ENCODE results near the gene TMEM144.

DNA sequence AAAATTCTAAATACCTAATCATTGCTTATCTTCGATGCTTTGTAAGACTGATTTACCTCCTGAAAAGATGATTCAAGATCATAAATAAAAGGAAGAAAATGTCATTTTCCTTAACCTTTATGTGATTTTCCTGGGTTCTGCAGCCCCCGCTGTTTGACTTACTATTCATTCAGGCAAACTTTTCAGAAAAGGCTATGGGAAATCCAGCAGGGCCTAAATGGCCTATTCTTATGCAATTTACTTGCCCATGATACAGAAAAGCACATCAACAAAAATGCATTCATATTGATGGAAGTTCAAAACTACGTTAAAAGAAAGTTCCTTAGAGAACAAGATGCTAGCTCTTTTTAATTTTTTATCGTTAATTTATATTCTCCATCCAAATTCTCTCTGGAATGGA, 51.2 kb downstream of the TMEM144 start:
- TF ChIP-seq, protein P1, sequence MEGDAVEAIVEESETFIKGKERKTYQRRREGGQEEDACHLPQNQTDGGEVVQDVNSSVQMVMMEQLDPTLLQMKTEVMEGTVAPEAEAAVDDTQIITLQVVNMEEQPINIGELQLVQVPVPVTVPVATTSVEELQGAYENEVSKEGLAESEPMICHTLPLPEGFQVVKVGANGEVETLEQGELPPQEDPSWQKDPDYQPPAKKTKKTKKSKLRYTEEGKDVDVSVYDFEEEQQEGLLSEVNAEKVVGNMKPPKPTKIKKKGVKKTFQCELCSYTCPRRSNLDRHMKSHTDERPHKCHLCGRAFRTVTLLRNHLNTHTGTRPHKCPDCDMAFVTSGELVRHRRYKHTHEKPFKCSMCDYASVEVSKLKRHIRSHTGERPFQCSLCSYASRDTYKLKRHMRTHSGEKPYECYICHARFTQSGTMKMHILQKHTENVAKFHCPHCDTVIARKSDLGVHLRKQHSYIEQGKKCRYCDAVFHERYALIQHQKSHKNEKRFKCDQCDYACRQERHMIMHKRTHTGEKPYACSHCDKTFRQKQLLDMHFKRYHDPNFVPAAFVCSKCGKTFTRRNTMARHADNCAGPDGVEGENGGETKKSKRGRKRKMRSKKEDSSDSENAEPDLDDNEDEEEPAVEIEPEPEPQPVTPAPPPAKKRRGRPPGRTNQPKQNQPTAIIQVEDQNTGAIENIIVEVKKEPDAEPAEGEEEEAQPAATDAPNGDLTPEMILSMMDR (IDR thresholded peaks at IDR 0.05), result no peak
- TF ChIP-seq EZH2phosphoT487 (IDR thresholded peaks at IDR 0.05), result no peak

Measured in neural progenitor cell (in vitro differentiated cells).